GM12878 (cell line): ENCODE measurements around the gene KCNC2. TPM values are rescaled to one million over a fixed set of nuclear protein-coding genes. Genes with fewer than 3 reads are reported as not detected.
A peak's percentile ranks its signal among the peaks of the same experiment; 100 is the strongest.

Source experiments
- BCL3 ChIP-seq: IDR thresholded peaks from 2 replicates; pipeline ENCODE4 v1.6.1; 2011; ENCODE audit warnings: borderline replicate concordance, low read depth, mild to moderate bottlenecking, moderate library complexity, low read length; ENCODE audit not compliant: insufficient read depth, poor library complexity, severe bottlenecking
- FOXK2 ChIP-seq: fragments of 450-650 bp; IDR thresholded peaks from 2 replicates; pipeline ENCODE4 v1.6.1; 2017; ENCODE audit warnings: mild to moderate bottlenecking, moderate library complexity
- HCFC1 ChIP-seq: fragments of 150-350 bp; IDR thresholded peaks from 2 replicates; pipeline ENCODE4 v1.6.1; 2014; ENCODE audit warnings: low read length
- IRF3 ChIP-seq: fragments of 450-650 bp; IDR thresholded peaks from 2 replicates; pipeline ENCODE4 v1.6.1; 2014; ENCODE audit warnings: mild to moderate bottlenecking
- JUND ChIP-seq: IDR thresholded peaks from 2 replicates; pipeline ENCODE4 v1.6.1; 2012; ENCODE audit warnings: low read depth, mild to moderate bottlenecking, low read length, improper control_type of control experiment, moderate library complexity
- MTA2 ChIP-seq: fragments of 450-650 bp; IDR thresholded peaks from 2 replicates; pipeline ENCODE4 v1.6.1; 2016; ENCODE audit warnings: low read depth, mild to moderate bottlenecking, moderate library complexity
- NR2F1 ChIP-seq: fragments of 450-650 bp; conservative IDR thresholded peaks from 2 replicates; pipeline ENCODE4 v1.6.1; 2017; ENCODE audit warnings: mild to moderate bottlenecking
- POLR2AphosphoS2 ChIP-seq: IDR thresholded peaks from 2 replicates; pipeline ENCODE4 v1.6.1; 2011; ENCODE audit warnings: low read depth, mild to moderate bottlenecking, low read length, improper control_type of control experiment, moderate library complexity
- SMAD5 ChIP-seq: IDR thresholded peaks from 2 replicates; pipeline ENCODE4 v1.6.1; 2016; ENCODE audit warnings: antibody characterized with exemption, low read depth
- STAT3 ChIP-seq: IDR thresholded peaks from 2 replicates; pipeline ENCODE4 v1.6.1; 2011; ENCODE audit warnings: low read depth, low read length, improper control_type of control experiment
- ZNF217 ChIP-seq: fragments of 450-650 bp; IDR thresholded peaks from 2 replicates; pipeline ENCODE4 v1.6.1; 2017; ENCODE audit warnings: antibody characterized with exemption, mild to moderate bottlenecking
- ZNF274 ChIP-seq: IDR thresholded peaks from one replicate; pipeline ENCODE4 v1.8.0; 2011; ENCODE audit not compliant: insufficient read length, insufficient read depth
- ZSCAN29 ChIP-seq: fragments of 450-650 bp; IDR thresholded peaks from 2 replicates; pipeline ENCODE4 v1.6.1; 2017; ENCODE audit warnings: mild to moderate bottlenecking, moderate library complexity
- polyA plus RNA-seq, 11 experiments: library from polyadenylated mRNA; depleted of rRNA in 4 of 11; unstranded in 6 of 11; stranded (reverse) in 5 of 11; fragments of >200 nt; fragmentation: Nextera tagmentation in 4 of 11; fragmentation: Illumina TruSeq in 1 of 11; extraction: Ambion mirVana in 4 of 11; extraction: Trizol in 1 of 11; gene quantifications; 1 replicate in 1 of 11; 2 replicates in 10 of 11; pipeline versions ENCODE4 v1.2.1 to v1.2.3, GENCODE V29; 2011 to 2016; ENCODE audit warnings: inconsistent platforms in 2 of 11, missing spikeins in 2 of 11, low read depth in 1 of 11
- total RNA-seq, 4 experiments: library from RNA; depleted of rRNA in 3 of 4; stranded (reverse); fragments of >200 nt in 3 of 4; fragmentation: Illumina TruSeq in 1 of 4; extraction: Trizol in 1 of 4; gene quantifications; 2 replicates each; pipeline versions ENCODE4 v1.2.1 to v1.2.3, GENCODE V29; 2013 to 2021
- TF ChIP-seq, protein P1 (sequence below): IDR thresholded peaks from 2 replicates; pipeline ENCODE4 v1.6.1; 2012; ENCODE audit warnings: low read length, inconsistent platforms

KCNC2 gene
- total and polyA plus RNA-seq, 10 of the 15 experiments (the other 5 are each of a cell fraction or from before 2014, with no cell fraction given) = 0.03 to 2.3 (median 0.08) TPM; not detected in 7

DNA sequence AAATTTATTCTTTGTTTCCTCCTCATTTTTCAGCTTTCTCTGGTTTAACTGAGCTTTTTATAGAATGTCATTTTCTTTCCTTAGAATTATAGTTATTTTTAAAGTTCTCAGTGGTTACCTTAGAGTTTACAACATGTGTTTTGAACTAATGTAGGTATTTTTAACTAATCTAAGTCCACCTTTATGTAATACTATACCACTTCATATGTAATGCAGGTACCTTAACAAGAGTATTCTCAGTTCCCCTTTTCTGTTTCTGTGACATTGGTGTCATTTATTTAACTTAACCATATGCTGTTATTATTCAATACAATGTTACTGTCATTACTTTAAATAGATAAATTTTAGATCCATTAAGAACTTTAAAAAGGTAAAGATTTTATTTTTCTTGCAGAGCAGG, 30.3 kb upstream of the KCNC2 start (continued):
- TF ChIP-seq STAT3 (no peak), ZSCAN29 (no peak), POLR2AphosphoS2 (no peak), IRF3 (no peak), BCL3 (no peak), MTA2 (no peak), ZNF274 (no peak), NR2F1 (no peak), FOXK2 (no peak), HCFC1 (no peak), JUND (no peak), ZNF217 (no peak), SMAD5 (no peak)
- TF ChIP-seq, protein P1, sequence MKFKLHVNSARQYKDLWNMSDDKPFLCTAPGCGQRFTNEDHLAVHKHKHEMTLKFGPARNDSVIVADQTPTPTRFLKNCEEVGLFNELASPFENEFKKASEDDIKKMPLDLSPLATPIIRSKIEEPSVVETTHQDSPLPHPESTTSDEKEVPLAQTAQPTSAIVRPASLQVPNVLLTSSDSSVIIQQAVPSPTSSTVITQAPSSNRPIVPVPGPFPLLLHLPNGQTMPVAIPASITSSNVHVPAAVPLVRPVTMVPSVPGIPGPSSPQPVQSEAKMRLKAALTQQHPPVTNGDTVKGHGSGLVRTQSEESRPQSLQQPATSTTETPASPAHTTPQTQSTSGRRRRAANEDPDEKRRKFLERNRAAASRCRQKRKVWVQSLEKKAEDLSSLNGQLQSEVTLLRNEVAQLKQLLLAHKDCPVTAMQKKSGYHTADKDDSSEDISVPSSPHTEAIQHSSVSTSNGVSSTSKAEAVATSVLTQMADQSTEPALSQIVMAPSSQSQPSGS = 0 out of 2 replicates have a peak, but pooled peaks have one; percentile 44
